SW480 (cell line): ENCODE data around the gene DERA.
"Not testable (repeated sequence)": the region's sequence is repeated elsewhere in the genome, so short reads cannot be mapped to it uniquely, and the experiment has no call there.

Experiments used
- DNase-seq: peaks from one replicate; pipeline ENCODE4 v3.0.0-alpha.2; 2016; ENCODE audit warnings: low spot score

Gene DERA

DNA sequence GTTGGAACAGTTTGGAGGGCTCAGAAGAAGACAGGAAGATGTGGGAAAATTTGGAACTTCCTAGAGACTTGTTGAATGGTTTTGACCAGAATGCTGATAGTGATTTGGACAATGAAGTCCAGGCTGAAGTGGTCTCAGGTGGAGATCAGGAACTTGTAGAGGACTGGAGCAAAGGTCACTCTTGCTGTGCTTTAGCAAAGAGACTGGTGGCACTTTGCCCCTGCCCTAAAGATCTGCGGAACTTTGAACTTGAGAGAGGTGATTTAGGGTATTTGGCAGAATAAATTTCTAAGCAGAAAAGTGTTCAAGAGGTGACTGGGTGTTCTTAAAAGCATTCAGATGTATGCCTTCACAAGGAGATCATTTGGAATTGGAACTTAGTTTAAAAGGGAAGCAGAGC is 102.6 kb downstream of the DERA start:
- not testable (repeated sequence) for DNase-seq

DNA sequence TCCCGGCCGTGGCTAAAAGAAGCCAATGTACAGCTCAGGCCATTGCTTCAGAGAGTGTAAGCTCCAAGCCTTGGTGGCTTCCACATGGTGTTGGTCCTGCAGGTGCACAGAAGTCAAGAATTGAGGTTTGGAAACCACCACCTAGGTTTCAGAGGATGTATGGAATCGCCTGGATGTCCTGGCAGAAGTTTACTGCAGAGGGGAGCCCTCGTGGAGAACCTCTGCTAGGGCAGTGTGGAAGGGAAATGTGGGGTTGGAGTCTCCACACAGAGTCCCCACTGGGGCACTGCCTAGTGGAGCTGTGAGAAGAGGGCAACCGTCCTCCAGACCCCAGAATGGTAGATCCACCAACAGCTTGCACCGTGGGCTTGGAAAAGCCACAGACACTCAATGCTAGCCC is 103.3 kb downstream of the DERA start:
- DNase-seq, result not testable (repeated sequence)

DNA sequence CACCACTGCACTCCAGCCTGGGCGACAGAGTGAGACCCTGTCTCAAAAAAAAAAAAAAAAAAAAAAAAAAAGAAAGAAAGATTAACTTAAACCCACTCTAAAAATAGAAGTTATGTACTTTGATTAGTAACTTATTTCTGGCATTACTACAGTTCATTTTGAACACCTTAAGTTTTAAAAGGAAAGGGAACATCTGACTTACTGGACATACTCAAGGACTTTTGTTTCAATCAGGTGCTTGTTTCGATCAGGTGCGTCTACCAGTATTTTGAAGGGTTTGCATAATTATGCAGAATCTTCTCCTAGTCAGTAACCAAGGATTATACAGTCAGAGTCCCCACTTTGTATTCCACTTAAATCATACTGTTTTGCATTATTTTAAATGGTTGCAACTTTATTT is 105.6 kb downstream of the DERA start:
- no peak for DNase-seq

DNA sequence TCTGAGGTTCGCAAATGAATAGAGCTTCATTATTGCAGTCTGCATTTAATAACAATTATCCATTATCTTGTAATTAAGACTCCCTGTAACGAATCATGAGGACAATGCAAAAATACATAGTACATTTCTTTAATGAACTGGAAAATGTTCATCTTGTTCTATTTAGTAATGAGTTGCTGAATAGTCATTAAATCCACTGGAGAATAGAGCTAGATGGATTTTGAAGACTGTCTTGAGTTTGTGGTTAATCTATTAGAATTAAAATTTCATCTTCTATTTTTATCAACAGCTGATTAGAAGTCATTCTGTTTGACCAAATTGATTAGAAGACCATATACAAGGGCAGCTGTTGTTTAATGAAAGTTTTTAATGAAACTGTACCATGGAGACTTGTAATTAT is 107.2 kb downstream of the DERA start:
- no peak for DNase-seq

DNA sequence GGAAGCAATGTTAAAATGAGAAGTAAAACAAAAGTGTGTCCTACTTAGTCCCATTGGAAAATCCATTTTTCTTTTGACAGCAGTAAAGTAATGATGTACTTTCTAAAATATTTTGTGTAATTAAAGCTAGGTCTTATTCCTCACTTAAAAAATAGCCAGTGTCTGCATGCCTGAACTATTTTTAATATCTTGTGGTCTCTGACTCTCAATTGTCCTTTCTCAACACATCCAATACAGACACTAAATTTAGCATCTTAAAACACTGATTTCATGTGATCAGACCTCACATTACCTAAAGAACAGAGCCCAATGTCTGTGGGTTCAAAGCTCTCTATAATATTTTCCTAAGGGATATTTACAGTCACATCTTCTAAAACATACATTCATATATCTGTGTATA is 108.0 kb downstream of the DERA start:
- no peak for DNase-seq

DNA sequence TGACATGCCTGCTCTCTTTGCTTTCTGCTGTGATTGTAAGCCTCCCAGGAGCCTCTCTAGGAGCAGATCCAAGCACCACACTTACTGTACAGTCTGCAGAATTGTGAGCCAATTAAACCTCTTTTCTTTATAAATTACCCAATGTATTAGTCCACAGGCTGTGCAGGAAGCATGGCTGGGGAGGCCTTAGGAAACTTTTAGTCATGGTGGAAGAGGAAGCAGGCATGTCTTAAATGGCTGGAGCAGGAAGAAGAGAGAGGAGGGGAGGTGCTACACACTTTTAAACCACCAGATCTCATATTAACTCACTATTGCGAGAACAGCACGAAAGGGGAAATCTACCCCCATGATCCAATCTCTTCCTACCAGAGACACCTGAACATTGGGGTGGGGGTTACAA is 108.9 kb downstream of the DERA start:
- DNase-seq, result no peak

DNA sequence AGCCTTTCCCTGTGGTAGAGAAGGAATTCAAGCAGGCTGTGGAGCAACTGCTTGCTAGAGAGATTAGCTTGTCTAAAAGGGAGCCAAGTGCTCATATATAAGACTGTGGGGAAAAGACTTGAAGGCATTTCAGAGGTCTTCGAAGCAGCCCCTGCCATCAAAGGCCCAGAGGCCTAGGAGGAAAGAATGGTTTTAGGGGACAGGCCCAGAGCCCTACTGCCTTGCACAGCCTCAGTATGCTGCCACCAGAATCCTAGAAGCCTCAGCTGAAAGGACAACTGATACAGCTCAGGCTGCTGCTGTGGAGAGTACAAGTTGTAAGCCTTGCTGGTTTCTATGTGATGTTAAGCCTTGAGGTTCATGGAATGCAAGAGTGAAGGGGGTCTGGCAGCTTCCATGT is 109.9 kb downstream of the DERA start:
- DNase-seq, result no peak

DNA sequence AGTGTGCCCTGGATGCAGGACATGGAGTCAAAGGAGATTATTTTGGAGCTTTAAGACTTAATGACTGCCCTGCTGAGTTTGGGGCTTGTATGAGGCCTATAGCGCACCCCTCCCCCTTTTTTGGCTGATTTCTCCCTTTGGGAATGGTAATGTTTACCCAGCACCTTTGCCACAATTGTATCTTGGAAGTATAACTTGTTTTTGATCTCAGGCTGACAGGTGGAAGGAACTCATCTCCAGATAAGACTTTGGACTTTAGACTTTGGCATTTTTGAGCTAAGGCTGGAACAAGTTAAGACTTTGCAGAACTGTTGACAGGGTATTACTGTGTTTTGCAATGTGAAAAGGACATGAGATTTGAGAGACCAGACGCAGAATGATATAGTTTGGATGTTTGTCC is 110.5 kb downstream of the DERA start:
- DNase-seq, result no peak

DNA sequence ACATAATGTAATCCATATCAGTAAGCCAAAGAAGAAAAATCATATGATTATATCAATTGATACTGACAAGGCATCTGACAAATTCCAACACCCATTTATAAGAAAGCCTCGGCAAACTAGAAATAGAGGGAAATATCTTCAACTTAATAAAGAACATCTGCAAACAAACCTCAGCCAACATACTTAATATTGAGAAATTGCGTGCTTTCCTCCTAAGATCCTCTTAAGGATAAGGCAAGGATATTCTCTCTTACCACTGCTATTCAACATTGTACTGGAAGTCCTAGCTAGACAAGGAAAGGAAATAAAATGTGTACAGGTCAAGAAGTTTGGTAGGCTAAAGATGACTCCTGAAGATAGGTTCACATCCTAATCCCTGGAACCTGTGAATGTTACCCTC is 115.9 kb downstream of the DERA start:
- DNase-seq, result no peak

DNA sequence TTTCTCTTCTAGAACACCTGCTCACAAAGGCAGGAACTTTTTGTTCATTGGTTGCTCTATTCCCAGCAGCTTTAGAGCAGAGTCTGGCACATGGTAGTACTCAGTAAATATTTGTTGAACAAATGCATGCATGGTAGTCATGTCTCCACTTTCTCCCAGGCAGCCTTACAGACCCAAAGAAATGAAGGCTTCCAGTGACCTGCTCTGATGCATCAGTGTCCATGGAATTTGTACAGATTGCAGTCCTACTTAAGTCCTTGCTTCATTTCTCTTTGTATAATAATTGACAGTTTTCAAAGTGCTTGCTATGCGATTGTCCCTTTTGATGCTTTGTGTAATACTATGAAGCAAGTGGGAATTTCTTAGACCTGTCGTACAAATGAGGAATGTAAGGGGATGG is 119.6 kb downstream of the DERA start:
- DNase-seq, result no peak

DNA sequence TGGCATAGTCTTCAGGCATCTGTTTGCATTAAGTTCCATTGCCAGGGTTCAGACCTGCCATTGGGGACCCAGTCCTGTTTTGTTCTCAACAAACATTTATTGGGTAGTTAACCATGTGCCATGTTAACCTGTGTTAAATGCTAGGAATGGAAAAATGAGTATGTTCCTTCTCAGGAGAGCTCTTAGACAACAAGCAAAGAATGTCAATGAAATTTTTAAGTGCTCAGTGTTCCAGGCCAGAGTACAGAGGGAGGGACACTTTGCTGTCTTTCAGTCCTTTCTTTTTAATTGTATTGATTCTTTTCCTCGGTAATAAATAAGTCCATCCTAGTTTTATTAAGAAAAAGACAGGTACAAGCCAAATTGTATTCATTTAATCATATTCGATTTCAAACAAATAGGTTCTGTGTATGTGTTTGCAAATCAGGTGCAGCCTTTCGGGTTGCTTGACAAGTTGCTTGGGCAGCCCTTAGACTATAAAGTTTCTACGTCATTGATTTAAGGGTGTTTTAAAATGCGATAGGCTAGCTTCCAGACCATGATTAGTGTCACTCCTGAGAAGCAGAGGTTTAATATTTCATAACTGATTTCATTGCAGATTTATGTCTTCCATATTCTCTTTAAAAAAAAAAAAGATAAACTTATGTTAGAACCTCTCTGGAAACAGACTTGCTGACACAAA is 123.1 kb downstream of the DERA start:
- no peak for DNase-seq

DNA sequence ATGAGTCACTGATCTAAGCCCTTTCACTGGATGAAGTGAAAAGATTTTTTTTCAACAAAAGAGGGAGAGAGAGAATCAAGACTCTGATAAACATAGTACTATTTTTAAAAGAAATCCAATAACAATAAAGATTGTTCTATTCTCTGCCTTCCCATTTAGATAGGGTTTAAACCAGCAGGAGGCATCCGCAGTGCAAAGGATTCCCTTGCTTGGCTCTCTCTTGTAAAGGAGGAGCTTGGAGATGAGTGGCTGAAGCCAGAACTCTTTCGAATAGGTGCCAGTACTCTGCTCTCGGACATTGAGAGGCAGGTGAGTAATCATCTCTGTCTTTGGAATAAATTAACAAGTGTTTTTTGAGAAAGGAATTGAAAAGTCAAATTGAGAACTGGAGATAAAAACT is 124.9 kb downstream of the DERA start:
- DNase-seq, result no peak

DNA sequence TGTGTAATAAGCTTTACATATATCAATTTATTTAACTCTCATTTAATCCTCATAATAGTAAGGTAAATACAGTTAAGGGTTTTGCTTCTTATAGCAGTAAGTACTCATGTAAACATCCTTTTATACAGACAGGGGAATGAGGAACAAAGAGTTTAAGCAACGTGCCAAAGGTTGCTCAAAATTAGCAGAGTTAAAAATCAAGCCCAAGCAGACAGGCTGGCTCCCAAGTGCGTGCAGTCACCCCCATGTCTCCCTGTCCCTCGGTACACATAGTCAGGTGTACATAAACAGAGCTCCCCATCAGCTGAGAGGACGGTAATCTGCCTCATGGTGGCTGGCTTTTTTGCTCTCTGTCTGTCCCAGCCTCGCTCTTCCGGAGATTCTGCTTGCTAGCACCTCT is 126.4 kb downstream of the DERA start:
- no peak for DNase-seq

DNA sequence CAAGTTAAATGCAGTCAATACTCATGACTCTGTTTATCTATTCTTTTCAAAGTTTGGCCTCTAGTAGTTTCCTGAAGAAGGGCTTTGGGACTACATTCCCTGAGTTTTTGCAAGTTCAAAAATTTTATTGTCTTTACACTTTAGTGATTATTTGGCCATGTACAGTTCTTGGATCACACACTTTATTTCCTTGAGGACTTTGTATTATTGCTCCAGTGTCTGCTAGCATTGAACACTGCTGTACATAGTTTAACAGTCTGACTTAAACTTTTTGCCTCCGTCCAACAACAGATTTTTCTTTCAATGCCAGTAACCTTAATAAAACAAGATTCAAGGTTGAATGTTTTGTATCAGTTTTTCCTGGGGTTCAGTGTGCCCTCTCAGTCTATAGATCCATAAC is 132.3 kb downstream of the DERA start:
- DNase-seq, result no peak

DNA sequence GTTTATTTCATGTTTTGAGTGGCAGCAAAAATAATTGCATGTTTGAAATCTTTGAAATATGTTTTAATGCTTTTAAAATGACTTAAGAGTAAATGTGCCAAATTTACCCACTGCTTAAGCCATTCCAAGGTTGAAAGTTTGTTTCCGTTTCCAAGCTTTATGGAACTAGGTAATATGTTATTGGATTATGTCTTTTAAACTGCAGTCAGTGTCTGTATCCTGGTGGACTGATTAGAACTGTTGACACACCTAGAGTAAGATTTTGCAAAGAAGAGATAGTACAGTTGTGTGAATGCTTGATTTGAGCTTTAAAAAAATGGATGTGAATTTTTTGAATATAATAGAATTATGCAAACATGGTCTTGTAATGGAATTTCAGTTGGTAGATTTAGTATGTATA is 135.1 kb downstream of the DERA start:
- no peak for DNase-seq

DNA sequence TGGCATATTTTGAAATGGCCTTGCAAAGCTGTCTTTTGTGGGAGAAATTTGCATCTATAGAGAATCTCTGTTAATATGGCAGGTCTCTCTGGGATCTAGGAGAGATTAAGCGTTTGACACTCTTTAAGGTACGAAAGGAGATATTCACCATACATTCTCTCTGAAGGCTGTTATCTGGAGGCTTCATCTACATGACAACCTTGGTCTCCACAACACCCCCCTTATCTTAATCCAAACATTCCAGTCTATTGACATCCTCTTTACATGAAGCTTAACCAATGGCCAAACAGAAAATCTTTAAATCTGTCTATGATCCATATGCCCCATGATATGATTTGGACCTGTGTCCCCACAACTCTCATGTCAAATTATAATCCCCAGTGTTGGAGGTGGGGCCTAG is 137.4 kb downstream of the DERA start:
- DNase-seq, result no peak

DNA sequence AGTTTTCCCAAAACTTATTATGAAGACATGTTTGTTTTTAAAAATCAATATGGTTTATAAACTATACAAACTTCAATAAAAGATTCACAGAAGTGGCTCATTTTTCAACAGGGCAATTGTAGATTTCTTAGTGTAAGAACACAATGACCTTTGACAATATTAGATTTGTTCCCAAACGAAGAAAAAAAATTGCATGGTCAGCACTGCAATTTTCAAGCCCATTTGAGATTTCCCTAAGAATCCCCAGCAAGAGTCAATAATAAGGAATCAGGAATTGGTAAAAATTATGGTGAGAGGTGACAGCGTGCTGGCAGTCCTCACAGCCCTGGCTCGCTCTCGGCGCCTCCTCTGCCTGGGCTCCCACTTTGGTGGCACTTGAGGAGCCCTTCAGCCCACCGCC is 145.8 kb downstream of the DERA start:
- no peak for DNase-seq

DNA sequence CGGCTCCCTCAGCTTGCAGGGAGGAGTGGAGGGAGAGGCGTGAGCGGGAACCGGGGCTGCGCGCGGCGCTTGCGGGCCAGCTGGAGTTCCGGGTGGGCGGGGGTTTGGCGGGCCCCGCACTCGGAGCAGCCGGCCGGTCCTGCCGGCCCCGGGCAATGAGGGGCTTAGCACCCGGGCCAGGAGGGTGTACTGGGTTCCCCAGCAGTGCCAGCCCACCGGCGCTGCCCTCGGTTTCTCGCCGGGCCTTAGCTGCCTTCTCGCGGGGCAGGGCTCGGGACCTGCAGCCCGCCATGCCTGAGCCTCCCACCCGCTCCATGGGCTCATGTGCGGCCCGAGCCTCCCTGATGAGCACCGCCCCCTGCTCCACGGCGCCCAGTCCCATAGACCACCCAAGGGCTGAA is 146.2 kb downstream of the DERA start:
- not testable (repeated sequence) for DNase-seq

DNA sequence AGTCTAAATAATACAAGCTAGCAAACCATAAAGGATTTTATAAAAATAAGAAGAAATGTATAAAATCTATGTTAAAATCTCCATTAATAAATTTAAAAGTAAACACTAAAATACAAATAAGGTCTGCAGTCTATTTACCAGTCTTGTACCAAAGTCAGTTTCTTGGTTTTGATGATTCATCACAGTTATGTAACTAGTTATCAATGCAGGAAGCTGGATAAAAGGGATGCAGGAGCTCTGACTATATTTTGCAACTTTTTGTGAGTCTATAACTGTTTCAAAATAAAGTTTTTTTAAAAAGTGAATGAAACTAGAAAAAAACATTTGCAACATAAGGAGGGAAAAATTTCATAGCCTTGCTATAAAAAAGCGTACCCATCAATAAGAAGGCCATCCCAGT is 151.5 kb downstream of the DERA start:
- no peak for DNase-seq

DNA sequence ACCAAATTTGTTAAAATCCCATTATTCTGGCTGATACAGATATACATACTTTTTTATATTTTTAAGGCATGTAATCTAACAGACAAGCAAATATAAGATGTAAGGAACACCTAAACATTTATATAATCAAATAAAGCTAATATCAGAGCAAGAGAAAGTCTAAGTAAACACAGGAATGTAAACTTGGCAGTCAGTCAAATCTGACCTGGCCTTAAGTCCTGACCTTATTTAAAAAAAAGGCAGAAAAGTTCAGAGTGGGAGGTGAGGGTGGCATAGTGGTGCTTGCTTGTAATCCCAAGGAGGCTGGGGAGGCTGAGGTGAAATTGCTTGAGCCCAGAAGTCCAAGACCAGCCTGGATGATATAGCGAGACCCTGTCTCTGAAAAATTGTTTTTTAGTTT is 152.6 kb downstream of the DERA start:
- DNase-seq, result no peak

DNA sequence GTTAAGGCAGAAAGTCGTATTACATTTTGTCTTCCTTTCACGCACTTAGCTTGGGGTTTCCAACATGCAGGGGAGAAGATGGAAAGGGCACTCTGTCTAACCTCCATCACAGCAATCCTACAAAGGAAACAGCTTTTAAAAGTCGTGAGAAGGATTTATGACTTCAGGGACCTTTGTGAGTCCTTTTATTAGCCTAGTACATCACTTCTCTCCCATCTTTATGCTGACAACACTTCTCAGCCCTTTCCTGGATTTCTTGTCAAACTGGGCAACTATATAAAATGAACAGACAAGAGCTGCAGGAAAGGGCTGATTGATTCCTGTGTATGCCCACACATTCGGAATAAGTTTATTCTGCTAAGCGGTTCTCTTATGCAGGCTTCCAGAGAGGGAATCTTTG is 159.0 kb downstream of the DERA start:
- DNase-seq, result no peak

DNA sequence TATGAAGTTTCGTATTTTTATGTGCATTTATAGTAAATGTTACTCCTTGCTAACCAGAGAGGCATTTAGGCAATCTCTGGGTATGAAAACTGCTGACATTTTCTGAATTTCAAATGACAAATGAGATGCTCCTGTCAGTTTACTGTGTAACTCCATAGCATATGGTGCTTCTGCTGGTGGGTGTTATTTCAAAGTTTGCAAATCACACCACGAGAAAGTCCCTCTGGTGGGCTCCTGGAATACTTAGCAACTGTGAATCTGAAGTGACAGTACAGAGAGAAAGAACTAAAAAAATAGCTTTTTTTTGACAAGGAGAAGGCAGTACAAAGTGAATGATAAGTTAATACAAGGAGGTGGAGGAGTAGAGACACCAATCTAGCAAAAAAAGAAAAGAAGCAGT is 161.5 kb downstream of the DERA start:
- no peak for DNase-seq

DNA sequence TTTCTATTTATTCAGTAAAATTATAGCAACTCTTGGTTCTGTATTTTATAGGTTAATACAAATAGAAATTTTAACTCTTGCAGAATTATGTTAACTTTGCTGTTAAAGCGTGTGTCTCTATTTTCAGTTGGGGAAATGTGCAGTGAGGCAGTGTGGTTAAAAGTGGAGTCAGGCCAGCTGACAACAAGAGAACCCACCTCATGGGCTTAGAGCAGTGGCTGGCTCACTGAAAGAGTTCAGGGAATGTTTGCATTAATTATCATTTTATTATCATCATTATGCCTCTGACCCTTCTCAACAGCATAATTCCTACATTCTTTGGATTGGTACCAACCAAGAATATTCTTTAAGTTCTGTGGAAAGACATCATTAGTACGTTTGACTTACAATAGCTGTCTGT is 163.8 kb downstream of the DERA start:
- no peak for DNase-seq

DNA sequence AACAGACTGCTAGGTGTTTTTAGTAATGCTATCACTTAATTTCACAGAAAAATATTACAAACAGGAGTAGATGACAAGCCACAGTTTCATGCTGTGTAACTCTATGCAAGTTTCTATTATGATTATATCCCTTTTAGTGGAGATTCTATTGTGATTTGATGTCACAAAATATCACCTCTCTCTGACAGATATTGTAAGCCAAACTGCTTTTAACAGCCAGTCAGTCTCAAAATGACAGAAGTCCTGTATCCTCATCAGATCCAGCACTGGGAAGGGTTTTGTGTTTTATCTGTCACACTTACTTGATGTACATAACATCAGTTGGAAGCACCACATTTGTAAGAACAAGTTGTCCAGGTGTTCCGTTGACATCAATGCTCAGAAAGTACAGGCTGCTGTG is 164.8 kb downstream of the DERA start:
- no peak for DNase-seq

DNA sequence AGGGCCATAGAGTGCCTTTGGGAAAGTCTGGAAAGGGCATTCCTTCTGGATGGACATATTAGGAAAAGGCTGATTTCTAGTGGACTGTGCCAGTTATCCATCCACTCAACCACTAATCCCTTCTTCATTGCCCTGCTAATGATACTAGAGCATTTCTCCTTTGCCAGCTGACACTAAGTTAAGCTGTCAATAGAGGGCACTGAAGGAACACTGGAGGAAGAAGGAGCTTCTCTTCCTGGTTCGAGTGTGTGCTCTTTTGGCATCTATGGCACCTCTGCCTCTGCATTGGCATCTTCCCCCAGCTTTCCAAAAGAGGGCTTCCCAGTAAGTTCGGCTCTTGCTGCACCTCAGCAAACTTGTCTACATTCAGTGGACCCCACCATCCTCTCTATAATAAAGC is 165.4 kb downstream of the DERA start:
- DNase-seq, result peak; percentile 54
